NCI-H748 treated with DMSO at 0.1 percent for 48 hours (cell line): ENCODE results near the gene ZNF584.
A peak's percentile ranks its signal among the peaks of the same experiment; 100 is the strongest.
"Not testable (repeated sequence)": the region's sequence is repeated elsewhere in the genome, so short reads cannot be mapped to it uniquely, and the experiment has no call there.

Experiments
- DNase-seq: peaks from one replicate; lab custom pipeline; 2025; lab: John Stamatoyannopoulos, UW

Gene ZNF584

DNA sequence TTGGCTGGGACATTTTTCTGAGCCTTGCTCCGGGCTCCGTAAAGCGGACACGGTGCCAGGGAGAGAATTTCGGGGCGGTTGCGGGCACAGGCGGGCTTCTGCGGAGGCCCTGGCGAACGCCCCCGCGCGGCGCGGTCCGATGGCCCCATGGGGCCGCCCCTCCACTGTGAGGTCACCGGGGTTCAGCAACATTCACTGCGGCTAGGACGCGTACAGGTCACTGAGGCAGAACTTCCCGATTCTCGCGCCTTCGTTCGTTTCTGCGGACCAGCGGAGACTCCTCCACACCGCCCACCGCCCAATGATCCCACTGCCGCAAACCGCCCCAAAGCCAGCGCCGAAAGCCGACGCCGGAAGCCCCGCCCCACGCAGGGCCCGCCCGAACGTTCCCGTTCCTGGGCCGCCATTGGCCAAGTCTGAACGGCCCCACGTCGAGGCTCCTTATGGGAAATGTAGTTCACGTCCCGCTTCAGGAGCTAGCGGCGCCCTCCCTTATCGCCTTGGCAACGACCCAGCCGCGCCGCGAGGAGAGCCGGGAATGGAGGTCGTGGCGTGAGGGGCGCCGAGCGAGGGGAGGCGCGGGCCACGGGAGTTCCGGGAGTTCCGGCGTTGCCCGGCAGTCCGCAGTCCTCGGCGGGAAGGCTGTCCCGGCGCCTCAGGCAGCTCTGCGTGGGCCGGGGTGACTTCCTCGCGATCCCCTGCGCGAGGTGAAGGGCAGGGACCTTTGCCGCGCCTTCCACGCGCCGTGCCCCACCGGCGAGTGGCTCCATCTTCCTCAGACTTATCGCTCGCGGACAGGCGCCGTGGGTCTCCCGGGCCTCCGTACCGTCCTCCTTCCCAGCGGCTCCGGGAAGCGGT is at the start of gene ZNF584:
Gene ZNF584, plus strand, starts transcription at position 498 of the 858 bp plus-strand sequence. CDS start 499 bp downstream, outside the sequence.
- DNase-seq: peak; percentile 97

DNA sequence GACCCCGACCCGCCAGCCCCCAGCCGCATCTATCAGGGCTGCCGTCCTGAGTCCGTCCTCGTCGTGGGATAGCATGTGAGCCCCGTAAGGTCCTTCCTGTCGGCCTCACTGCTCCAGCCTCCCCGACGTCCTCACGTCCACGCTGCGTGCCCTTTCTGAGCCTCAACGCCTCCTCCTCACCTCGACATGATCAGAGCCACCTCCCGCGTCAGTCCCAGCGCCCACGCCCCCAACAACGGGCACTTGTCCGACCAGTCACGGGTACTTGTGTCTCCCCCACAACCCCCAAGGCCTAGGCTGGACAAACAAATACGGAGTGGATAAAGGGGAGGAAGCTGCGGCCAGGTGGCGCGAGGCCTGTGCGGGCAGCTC is 46.6 kb upstream of the ZNF584 start:
- DNase-seq: no peak

DNA sequence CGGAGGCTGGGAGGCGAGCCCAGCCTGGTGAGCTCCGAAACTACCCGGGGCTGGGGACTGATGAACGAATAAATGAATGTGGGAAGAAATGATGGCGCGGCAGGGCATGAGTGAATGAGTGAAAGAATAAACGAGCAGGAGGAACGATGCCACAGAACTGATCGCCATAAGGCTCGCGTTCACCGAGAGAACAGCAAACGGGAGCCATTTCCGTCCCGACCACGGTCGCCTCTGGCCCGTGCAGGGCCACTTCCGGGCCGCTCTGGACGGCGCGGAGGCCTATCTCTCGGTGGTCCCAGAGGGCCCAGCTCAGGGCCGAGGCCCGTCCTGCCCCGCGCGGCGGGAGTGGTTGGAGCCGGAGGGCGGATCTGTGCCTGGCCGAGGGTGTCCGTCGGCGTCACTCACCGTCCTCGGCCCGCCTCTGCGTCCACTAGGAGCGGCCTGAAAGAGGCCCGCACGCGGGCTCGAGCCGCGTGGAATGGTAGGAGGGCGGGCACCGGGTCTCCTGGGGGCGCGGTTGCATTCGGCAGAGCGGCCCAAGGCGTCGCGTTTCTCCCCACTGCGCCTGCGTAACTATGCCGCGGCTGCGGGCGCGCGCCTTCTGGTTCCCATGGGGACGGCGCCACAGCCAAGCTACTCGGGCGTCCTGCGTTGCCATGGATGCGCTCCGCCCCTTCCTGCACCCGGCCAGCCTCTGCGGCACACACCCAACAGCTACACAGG is 46.0 kb upstream of the ZNF584 start, which contains the start of gene ZNF497:
Gene ZNF497, minus strand, starts transcription at position 480 of the 723 bp plus-strand sequence. CDS start 5,116 bp downstream, outside the sequence.
- peak; percentile 94 for DNase-seq

DNA sequence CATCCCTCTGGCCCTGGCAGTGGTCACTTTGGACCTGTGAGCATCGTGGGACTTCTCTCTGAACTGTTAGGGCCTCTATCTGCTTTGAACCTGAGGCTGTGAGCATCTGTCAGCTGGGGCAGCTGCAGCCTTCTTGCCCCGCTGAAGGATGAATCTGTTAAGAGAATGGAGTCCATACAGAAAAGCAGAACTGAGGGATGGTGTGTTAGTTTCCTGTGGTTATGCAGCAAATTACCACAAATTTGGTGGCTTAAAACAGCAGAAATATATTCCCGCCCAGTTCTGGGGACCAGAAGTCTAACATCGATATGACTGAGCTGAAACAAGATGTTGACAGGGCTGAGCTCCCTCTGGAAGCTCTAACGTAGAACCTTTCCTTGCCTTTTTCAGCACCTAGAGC is 44.3 kb upstream of the ZNF584 start:
- no peak for DNase-seq

DNA sequence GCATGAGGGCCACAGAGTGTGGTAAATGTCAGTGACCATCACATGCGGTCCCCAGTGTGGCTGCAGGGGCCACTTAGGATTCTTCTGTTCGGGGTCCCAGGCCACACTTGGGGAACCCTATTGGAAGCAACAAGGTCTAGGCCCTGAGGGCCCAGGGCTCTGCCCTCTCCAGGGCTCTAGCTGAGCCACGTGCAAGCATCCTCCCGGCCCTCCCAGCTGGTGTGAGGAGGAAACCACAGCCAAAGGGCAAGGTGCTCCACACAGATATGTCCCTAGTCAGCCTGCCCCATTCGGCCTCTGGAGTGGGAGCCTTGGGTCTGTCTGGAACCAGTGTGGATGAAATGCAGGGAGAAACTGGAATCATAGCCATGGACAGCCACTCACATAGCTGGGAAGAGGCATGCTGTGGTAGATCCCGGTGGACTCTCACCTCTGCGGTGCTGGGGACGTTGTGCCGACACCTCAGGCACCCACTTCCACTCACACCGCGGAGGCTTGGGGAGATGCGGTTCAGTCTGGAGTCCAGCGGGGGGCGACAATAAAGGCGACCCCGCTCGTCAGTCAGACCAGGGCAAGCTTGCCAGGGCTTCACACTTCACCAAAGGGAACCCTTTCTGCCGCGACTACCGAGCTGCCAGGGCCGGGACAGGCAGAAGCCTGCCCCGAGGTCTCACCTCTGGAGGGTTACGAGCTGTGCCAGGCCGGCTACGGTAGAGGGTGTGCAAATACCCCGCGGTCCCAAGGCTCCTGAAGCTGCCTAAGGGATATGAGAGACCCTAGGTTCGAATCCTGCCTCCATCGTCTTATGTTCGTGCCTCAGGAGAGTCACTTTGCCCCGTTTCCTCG is 41.6 kb upstream of the ZNF584 start:
- no peak for DNase-seq

DNA sequence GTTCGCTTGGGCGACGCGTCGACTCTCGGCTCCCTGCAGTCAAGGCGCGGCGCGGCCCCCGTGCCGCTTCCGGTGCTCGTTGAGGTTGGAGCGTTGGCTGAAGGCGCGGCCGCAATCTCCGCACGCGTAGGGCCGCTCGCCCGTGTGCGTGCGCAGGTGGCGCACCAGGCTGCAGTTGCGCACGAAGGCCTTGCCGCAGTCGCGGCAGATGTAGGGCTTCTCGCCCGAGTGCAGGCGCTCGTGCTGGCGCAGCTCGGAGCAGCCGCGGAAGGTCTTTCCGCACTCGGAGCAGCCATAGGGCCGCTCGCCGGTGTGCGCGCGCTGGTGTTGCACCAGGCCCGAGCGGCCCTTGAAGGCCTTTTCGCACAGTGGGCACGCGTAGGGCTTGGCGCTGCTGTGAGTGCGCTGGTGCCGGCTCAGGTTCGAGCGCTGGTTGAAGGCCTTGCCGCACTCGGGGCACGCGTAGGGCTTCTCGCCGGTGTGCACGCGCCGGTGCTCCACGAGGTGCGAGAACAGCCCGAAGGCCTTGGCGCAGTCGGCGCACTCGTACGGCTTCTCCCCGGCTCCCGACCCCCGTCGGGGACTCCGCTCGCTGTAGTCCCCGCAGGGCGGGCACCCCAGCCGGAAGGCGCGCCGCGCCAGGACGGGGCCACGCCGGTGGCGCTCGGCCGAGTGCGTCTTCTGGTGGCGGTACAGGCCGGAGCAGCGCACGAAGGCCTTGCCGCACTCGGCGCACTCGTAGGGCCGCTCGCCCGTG is 40.6 kb upstream of the ZNF584 start:
- no peak for DNase-seq

DNA sequence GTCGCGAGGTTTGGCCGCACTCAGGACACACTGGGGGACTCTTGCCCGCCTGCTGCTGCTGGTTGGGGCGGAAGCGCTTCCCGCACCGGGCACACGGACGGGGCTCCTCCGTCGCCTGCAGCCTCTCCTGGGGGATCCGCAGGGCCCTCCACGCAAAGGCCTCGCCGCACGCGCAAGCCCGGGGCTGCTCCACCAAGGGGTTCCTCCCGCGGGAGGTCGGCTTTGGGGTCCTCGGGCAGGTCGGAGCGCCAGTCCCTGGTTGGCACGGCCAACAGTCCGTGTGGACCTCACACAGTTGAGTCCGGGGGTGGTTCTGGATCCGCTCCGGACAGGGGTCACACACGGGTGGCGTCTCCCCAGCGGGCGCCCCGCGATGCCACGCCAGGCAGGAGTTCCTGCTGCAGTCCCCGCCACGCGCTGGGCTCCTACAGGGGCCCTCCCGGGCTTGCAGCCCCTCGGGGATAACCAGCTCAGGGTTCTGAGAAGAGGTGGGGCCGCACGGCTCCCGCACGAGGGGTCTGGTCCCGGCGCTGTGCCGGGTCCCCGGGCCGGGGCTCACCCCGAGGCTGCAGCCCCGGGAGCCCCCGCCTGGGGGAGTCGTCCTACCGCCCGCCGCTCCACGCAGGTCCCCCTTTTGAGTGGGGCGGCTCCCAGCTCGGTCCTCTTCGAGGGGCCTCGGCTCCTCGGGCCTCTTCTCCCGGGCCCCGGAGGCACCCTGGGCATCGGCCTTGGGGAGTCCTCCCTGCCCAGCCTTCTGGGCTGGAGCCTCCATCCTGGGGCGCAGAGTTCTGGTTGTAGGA is 39.7 kb upstream of the ZNF584 start:
- no peak for DNase-seq

DNA sequence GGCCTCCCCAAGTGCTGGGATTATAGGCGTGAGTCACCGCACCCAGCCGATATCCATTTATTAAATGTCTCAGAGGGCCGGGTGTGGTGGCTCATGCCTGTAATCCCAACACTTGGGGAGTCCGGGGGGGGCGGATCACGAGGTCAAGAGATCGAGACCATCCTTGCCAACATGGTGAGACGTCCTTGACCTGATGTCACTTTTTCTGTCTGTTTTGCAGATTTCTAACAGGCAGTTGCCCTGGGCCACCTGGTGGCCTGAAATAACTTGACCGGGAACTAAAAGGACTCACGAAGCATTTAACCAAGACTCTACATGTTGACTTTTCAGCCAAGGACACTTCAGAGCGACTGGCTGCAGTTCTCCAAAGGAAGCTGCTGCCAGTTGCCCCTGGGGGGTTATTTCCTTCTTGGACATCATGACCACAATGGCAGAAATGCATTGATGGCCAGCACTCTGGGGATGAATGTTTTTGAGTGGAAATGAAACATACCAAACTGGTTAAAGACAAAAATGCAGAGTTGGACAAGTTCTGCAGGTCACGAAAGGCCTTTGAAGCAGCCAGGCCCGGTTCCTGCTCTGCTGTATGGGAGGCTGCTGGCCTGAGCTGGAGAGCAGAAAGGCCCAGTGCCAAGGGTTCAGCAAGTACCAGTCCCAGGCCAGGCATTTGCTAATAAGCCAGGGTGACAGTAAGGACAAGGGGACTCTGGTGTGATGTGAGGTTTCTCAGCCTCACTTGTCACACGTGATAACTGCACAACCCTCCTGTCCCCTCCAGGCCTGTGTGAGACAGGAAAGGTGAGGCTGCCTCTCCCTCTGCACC is 35.9 kb upstream of the ZNF584 start:
- DNase-seq: no peak

DNA sequence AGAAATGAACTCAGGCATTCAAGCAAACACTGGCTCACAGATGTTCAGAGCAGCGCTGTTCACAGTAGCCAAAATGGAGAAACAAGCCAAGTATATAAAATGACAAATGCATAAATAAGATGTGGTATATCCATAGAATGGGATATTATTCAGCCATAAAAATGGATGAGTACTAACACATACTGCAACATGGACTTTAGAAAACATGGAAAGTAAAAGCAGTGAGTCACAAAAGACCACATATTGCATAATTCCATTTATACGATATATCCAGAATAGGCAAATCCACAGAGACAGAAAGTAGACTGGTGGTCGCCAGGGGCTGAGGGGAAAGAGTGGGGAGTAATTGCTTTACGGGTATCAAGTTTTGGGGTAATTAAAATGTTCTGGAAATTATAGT is 34.2 kb upstream of the ZNF584 start:
- no peak for DNase-seq

DNA sequence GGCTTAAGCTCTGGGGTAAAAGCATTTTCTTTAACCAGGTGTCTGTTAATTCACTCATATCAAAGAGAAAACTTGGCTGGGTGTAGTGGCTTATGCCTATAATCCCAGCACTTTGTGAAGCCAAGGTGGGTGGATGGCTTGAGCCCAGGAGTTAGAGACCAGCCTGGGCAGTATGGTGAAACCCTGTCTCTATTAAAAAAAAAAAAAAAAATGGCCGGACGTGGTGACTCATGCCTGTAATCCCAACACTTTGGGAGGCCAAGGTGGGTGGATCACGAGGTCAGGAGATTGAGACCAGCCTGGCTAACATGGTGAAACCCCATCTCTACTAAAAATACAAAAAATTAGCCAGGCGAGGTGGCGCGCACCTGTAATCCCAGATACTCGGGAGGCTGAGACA is 31.7 kb upstream of the ZNF584 start:
- not testable (repeated sequence) for DNase-seq

DNA sequence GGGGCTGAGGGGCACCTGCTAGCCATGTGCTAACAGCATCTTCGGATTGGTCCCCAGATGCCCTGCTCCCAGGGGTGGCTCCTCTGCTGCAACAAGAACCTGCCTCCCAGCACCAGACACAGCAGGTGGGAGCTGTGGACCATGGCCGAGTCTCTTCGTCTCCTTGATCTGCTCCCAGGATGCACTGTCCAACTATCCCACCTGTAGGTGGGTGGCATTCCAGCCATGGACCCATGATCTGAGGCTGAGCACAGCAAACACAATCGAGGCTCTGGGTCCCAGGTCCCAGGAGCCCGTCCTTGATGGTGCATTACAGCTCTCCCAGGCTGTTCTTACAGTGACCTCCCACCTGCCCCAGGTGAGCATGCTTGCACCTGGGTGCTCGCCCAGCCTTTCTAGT is 29.2 kb upstream of the ZNF584 start:
- no peak for DNase-seq

DNA sequence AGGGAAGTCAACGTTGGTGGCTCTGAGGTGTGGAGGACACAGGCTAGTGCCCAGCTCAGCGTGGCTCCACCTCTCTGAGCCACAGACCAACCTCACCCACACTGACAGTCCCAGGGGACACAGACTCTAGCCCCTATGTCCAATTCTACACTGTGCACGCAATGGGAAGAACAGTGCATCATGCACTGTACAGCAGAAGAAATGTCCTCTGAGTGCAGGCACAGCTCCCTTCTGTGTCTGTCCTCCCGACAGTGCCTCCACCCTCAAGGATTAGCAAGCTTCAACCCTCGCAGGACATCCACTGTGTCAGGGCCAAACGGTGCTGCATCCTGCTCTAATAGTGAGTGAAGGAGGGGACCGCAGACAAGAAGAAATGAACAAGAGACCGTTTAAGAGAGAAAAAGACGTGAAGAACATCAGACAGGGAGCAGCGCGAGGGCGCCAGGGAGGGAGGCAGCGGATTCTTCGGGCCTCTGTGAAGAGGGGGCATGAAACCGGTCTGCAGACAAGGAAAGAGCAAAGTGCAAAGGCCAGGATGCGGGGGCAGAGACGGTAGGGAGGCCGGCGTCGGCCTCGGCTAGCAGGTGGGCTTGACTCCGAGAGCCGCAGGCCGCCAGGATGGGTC is 28.3 kb upstream of the ZNF584 start:
- DNase-seq: peak; percentile 53

DNA sequence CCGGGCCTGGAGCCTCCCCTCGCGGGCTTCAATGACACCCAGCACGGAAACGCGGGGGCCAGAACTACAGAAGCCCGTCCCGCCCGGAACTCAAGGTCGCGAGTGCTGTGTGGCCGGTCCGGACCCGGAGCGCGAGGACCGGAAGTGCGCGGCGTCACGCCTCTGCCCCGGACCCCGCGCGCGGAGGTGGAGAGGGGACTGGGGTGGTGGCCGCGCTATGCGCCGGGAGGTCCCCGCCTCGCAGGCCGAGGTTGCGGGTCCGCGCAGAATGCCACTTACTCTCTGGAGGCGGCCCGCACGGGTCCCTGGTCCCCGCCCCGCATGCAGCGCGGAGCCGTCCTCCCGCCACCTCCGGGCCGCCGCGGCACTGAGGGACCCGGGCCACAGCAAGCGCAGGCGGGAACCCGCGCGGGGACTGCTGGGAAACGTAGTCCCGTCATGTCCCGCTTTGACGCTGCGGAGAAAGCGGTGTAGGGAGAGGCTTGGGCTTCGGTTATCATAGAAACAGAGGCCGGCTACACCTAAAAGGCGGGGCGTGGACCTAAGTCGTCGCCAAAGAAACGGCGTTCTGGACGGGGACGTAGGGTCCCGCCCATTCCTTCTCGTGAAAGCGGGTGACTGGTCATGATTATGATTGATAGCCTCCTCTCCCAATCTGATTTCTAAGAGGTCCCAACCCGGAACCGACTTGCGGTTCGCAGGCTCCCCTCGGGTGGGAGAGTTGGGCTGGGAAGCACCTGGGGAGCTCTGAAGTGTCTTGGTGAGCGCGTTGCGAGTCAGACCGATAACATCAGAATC is 27.6 kb upstream of the ZNF584 start, which contains the start of gene ZNF837:
Gene ZNF837, minus strand, starts transcription at position 369 of the 798 bp plus-strand sequence. CDS start 11,698 bp downstream, outside the sequence.
- peak; percentile 98 for DNase-seq

DNA sequence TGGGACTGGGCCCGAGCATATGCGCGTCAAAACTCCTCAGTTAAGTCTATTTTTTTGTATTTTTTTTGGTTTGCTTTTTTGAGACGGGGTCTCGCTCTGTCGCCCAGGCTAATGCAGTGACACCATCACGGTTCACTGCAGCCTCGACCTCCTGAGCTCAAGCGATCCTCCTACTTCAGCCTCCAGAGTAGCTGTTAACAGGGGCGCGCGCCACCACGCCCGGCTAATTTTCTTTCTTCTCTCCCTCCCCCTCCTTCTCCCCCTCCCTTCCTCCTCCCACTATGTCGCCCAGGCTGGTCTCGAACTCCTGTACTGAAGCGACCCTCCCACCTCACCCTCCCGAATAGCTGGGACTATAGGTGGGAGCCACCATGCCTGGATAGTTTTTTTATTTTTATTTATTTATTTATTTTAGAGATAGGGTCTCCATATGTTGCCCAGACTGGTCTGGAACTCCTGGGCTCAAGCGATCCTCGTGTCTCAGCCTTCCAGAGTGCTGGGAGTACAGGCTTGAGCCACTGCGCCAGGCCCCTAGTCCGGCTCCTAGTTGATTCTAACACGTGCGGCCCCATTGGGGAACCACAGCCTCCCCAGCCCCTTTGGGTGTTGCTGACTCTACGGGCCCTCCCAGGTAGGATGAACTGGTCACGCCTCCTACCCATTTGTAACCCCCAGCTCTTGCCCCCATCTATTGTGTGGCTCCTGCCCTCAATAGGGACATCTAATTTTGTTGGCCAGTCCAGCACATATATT is 26.8 kb upstream of the ZNF584 start:
- DNase-seq: no peak

DNA sequence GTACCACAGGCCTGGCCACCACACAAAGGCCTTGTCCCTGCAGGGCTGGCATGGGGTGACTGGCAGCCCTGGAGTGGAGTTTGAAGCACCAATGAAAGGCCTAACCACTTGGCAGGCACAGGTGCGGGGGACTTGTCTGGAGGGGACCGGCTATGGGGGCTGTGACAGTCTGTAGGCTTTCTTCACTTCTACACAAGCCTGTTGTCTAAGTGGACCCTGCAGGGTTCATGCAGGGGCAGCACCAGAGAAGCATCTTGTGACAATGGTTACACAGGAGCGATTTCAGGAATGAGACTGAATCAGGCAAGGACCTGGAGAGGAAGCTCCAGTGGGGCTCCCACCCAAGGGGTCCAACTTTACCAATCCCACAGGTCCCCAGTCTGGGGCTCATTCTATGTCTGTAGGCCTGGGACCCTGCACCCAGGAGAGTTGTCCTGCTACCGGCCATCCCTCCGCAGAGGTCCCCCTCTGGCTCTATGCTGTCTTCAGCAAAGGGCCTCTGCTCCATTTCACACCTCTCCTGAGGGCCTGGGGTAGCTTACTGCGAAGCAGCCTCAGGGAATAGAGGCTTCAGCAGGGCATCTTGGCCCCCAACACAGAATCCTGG is 25.3 kb upstream of the ZNF584 start:
- DNase-seq: no peak

DNA sequence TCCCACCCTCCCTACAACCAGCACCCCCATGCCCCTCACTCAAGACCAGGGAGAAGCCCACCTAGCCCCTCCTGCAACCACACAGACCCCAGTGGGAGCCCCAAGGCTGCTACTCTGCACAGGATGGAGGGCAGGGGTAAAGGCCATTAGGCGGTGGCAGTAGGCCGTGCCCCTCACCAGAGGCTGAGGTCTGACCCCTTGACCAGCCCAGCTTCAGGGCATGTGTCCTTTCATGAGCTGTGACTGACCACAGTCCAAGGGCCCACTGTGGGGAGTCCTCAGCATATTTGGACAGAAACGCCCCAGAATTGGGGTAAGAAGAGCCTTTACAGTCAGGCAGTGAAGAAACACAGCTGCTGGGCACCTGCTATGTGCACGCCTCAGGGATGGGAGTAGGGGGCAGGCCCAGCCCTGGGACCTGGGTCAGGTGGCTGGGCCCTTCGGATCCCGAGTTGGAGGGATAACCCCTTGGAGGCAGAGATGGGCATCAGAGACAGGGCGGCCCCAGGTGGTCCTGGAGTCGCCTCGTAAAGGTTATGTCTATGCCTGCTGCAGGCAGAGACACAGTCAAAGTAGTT is 23.0 kb upstream of the ZNF584 start:
- no peak for DNase-seq
